IPS-18a (cell line): ENCODE results near the gene VPS13C.

Experiments used
- H3K27ac ChIP-seq: one replicate; pipeline ENCODE4 v1.5.1; 2013; ENCODE audit warnings: low read length
- H3K27me3 ChIP-seq: one replicate; pipeline ENCODE4 v1.6.1; 2013; ENCODE audit warnings: mild to moderate bottlenecking, low read length; ENCODE audit not compliant: control insufficient read depth, insufficient read depth
- H3K36me3 ChIP-seq: one replicate; pipeline ENCODE4 v1.6.1; 2013; ENCODE audit warnings: low read depth, low read length; ENCODE audit not compliant: control insufficient read depth
- H3K4me1 ChIP-seq: one replicate; pipeline ENCODE4 v1.6.1; 2013; ENCODE audit warnings: low read depth, low read length; ENCODE audit not compliant: control insufficient read depth
- H3K4me3 ChIP-seq: one replicate; pipeline ENCODE4 v1.5.1; 2013; ENCODE audit warnings: low read length
- H3K9ac ChIP-seq: one replicate; pipeline ENCODE4 v1.6.1; 2013; ENCODE audit warnings: mild to moderate bottlenecking, low read length, moderate library complexity
- H3K9me3 ChIP-seq: one replicate; pipeline ENCODE4 v1.6.1; 2013; ENCODE audit warnings: low read depth, low read length; ENCODE audit not compliant: control insufficient read depth

VPS13C gene

GRCh38 chr15:62090988-62091387 is 30.7 kb upstream of the VPS13C start:
- H3K36me3 ChIP-seq: no peaks in the 10 kb centered on the region
- H3K4me1 ChIP-seq: no peaks in the 10 kb centered on the region
- H3K27me3 ChIP-seq: no peaks in the 10 kb centered on the region
- no peaks in the 10 kb centered on the region for H3K9me3 ChIP-seq
- no peak overlapping the region for H3K9ac ChIP-seq
- no peak overlapping the region for H3K27ac ChIP-seq
- no peak overlapping the region for H3K4me3 ChIP-seq

GRCh38 chr15:62089616-62090015 is 29.4 kb upstream of the VPS13C start:
- Histone ChIP-seq H3K4me1 (no peaks in the 10 kb centered on the region), H3K27me3 (no peaks in the 10 kb centered on the region), H3K4me3 (no peak overlapping the region), H3K36me3 (no peaks in the 10 kb centered on the region), H3K9ac (no peak overlapping the region), H3K9me3 (no peaks in the 10 kb centered on the region), H3K27ac (no peak overlapping the region)

- Histone ChIP-seq H3K9me3 (no peaks in the 10 kb centered on the region), H3K27me3 (no peaks in the 10 kb centered on the region), H3K36me3 (no peaks in the 10 kb centered on the region), H3K9ac (no peak overlapping the region), H3K4me3 (no peak overlapping the region), H3K27ac (no peak overlapping the region), H3K4me1 (no peaks in the 10 kb centered on the region)
Observed at GRCh38 chr15:62088353-62088693, 28.1 kb upstream of the VPS13C start.

- H3K27ac ChIP-seq: no peak overlapping the region
- no peaks in the 10 kb centered on the region for H3K27me3 ChIP-seq
Observed at GRCh38 chr15:62087671-62088352, 27.6 kb upstream of the VPS13C start.

DNA sequence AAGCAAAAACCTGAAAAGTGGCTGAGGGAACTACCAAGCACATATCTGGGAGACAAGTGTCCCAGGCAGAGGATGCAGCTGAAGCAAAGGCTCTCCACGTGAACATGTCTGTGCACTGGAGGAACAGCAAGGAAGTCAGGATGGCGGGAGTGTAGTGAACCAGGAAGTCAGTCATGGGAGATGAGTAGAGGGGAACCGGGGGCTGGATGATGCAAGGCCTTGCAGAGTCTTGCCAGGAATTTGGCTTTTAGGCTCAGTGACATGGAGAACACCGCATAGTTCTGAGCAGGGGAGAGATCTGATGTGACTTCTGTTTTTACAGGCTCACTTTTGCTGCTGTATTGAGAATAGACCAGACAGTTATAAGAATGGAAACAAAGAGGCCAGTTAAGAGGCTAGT is 25.5 kb upstream of the VPS13C start:
- Histone ChIP-seq H3K4me3 (no peak overlapping the region), H3K27ac (no peak overlapping the region), H3K9me3 (no peaks in the 10 kb centered on the region), H3K9ac (no peak overlapping the region), H3K4me1 (no peaks in the 10 kb centered on the region), H3K36me3 (no peaks in the 10 kb centered on the region), H3K27me3 (no peaks in the 10 kb centered on the region)

More at GRCh38 chr15:62087671-62088352, 27.6 kb upstream of the VPS13C start:
- Histone ChIP-seq H3K4me1 (no peaks in the 10 kb centered on the region), H3K36me3 (no peaks in the 10 kb centered on the region), H3K4me3 (no peak overlapping the region), H3K9ac (no peak overlapping the region), H3K9me3 (no peaks in the 10 kb centered on the region)

GRCh38 chr15:62083194-62084154 is 23.2 kb upstream of the VPS13C start:
- H3K36me3 ChIP-seq: no peaks in the 10 kb centered on the region
- no peaks in the 10 kb centered on the region for H3K9me3 ChIP-seq
- no peak overlapping the region for H3K9ac ChIP-seq
- no peak overlapping the region for H3K4me3 ChIP-seq
- H3K27me3 ChIP-seq: no peaks in the 10 kb centered on the region
- no peaks in the 10 kb centered on the region for H3K4me1 ChIP-seq
- H3K27ac ChIP-seq: no peak overlapping the region

- H3K4me3 ChIP-seq: no peak overlapping the region
- H3K27me3 ChIP-seq: no peaks in the 10 kb centered on the region
- H3K36me3 ChIP-seq: no peaks in the 10 kb centered on the region
- H3K9ac ChIP-seq: no peak overlapping the region
- H3K9me3 ChIP-seq: no peaks in the 10 kb centered on the region
- no peak overlapping the region for H3K27ac ChIP-seq
- no peaks in the 10 kb centered on the region for H3K4me1 ChIP-seq
Observed at GRCh38 chr15:62079594-62079993, 19.3 kb upstream of the VPS13C start.

DNA sequence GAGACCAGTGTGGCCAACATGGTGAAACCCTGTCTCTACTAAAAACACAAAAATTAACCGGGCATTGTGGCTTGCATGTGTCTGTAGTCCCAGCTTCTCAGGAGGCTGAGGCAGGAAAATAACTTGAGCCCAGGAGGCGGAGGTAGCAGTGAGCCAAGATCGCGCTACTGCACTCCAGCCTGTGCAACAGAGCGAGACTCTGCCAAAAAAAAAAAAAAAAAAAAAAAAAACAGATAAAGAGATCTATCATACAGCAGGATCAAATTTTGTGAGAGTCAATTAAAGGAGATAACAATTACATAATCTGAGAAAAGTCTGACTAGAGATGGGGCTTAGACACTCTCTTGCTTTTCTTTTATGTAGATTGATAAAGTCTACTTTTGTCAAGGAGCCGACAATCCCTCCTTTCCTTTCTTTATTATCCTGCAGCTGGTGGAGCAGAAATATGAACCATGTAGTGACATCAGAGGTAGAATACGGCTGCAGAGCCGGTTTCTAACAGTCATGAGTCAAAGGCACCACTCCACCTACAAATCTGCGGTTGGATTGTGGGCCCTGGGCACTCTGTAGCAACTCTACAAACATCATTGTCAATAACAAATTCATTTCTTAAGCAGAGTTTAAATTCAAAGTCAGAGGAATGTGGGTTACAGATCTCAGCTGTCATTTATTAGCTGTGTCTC is 15.5 kb upstream of the VPS13C start:
- H3K4me3 ChIP-seq: no peak overlapping the region

DNA sequence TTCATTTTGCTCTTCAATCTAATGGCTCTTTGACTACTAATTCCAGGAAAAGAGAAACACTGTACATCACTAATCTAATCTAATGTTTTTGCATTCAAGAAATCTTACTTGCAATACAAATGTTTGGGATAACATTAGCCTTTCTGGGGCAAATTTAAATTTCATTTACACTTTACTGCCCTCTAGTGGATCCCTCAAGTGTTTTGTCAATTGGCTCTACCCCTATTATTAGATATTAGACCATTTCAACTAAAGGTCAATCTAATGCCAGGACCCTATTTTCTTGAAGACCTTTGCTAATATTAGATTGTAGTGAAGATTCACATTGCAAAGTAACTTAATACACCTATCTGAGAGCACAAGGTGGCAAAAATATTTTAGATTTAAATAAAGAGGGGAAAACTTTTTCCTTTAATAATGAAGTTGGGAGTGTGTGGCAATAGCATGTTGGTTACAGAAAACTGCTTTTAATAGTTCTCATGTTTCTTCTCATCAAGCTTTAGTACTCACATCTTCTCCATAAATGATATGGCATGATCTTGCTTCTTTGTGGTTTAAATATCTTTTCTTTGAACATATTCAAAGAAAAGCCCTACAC is 11.6 kb upstream of the VPS13C start:
- Histone ChIP-seq H3K27me3 (peaks cover 36% of the 10 kb centered on the region), H3K27ac (no peak overlapping the region), H3K9ac (no peak overlapping the region), H3K36me3 (no peaks in the 10 kb centered on the region), H3K4me1 (peaks cover 4% of the 10 kb centered on the region), H3K4me3 (no peak overlapping the region), H3K9me3 (no peaks in the 10 kb centered on the region)

More for the DNA sequence above, 15.5 kb upstream of the VPS13C start:
- Histone ChIP-seq H3K9me3 (no peaks in the 10 kb centered on the region), H3K36me3 (no peaks in the 10 kb centered on the region), H3K9ac (no peak overlapping the region), H3K4me1 (no peaks in the 10 kb centered on the region), H3K27ac (no peak overlapping the region), H3K27me3 (no peaks in the 10 kb centered on the region)

DNA sequence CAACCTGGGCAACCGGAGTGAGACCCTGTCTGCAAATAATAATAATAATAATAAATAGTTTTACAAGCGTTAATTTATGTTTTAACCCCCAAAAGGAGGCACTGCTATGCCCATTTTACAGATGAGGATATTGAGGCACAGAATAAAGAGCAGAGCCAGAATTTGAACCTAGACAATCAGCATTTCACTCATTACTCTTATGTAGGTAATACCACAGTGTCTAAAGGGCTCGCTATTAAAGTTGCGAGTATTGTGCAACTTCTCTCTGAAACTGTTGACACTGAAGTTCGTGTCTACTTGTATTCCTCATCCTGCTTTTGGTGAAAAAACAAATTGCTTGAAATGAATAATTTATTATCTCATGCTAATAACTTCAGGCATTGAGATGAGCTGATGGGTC is 9.3 kb upstream of the VPS13C start:
- Histone ChIP-seq H3K9me3 (no peaks in the 10 kb centered on the region), H3K36me3 (no peaks in the 10 kb centered on the region), H3K9ac (no peak overlapping the region), H3K27me3 (peaks cover 57% of the 10 kb centered on the region), H3K4me3 (no peak overlapping the region), H3K4me1 (peaks cover 11% of the 10 kb centered on the region), H3K27ac (no peak overlapping the region)

GRCh38 chr15:62068810-62069167 is 8.5 kb upstream of the VPS13C start:
- H3K9ac ChIP-seq: no peak overlapping the region
- H3K9me3 ChIP-seq: no peaks in the 10 kb centered on the region
- peaks cover 65% of the 10 kb centered on the region for H3K27me3 ChIP-seq
- no peaks in the 10 kb centered on the region for H3K36me3 ChIP-seq
- H3K27ac ChIP-seq: no peak overlapping the region
- H3K4me1 ChIP-seq: peaks cover 11% of the 10 kb centered on the region
- peak overlapping the region; percentile 33 for H3K4me3 ChIP-seq
